Activated T-helper 1 cell treated with anti-CD3 and anti-CD28 coated beads, Interleukin-12 subunit alpha, Interleukin-12 subunit beta, Interleukin-2, Interleukin-4 antibody, amounts not matched to agents 30 ng/mL and 10 ng/mL and 1 ng/mL, durations not matched to agents 14 hours and 24 hours and 36 hours (primary cell): ENCODE measurements around the gene CDCP2. TPM values are rescaled to one million over a fixed set of nuclear protein-coding genes. Genes with fewer than 3 reads are reported as not detected.
"Not testable (repeated sequence)": the region's sequence is repeated elsewhere in the genome, so short reads cannot be mapped to it uniquely, and the experiment has no call there.

ENCODE experiments used
- DNase-seq: peaks from one replicate; pipeline ENCODE4 v3.0.0; 2021; ENCODE audit warnings: low spot score
- H3K27ac Mint-ChIP-seq: one replicate; pipeline ENCODE4 v1.8.0; 2021; ENCODE audit warnings: mild to moderate bottlenecking, mixed read lengths
- H3K27me3 Mint-ChIP-seq: one replicate; pipeline ENCODE4 v1.8.0; 2022; ENCODE audit warnings: mild to moderate bottlenecking, moderate library complexity, mixed read lengths; ENCODE audit not compliant: insufficient read depth
- H3K36me3 Mint-ChIP-seq: one replicate; pipeline ENCODE4 v1.8.0; 2021; ENCODE audit warnings: low read depth, mixed read lengths
- H3K4me1 Mint-ChIP-seq: one replicate; pipeline ENCODE4 v1.8.0; 2021; ENCODE audit warnings: low read depth, mixed read lengths
- H3K4me3 Mint-ChIP-seq: one replicate; pipeline ENCODE4 v1.8.0; 2021; ENCODE audit warnings: mild to moderate bottlenecking, moderate library complexity, mixed read lengths
- H3K9me3 Mint-ChIP-seq: one replicate; pipeline ENCODE4 v1.8.0; 2021; ENCODE audit warnings: mixed read lengths
- intact Hi-C: fragments of 100-400 bp; cut with micrococcal nuclease; formaldehyde crosslinking; loops from one replicate; pipeline ENCODE4 v1.15.1; 2024
- total RNA-seq: library from RNA; stranded (reverse); gene quantifications from 2 replicates; pipeline ENCODE4 v1.2.3, GENCODE V29; 2022

The CDCP2 gene
- total RNA-seq, 1 donor from 2014 or later: not detected

DNA sequence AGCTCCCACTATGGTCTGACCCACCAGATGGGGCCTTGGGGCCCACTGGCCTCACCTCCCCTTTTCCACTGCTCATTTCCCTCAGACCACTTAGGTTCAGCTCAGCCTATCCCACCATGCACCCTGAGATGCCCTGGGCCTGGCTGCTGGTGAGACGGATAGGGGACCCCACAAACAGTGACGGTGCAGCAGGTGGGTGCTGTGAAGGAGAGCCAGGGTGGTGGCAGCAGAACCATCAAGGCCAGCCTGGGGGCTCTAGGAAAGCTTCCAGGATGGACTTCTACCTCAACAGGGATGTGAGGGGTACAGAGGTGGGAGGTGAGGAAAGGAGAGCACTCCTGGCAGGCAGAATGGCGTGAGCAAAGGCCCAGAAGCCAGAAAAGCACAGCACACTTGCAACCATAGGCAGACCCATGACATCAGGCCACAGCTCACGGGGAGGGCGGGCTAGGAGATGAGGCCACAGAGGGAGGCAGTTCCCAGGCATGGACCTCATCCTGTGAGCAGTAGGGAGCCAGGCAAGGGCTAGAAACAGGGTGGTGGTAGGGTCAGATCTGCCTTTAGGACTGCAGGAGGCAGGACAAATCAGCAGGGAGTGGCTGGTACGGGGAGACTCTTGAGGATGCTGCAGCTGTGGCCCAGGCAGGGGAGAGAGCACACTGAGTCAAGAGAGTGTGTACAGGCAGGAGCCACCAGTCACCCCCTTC lies 24.0 kb upstream of the CDCP2 start:
- no peak for DNase-seq
- Mint-ChIP-seq H3K4me3 (no peak overlapping the region), H3K36me3 (peaks cover 2% of the 10 kb centered on the region), H3K4me1 (peaks cover under 1% of the 10 kb centered on the region), H3K27me3 (no peaks in the 10 kb centered on the region), H3K27ac (no peak overlapping the region), H3K9me3 (no peaks in the 10 kb centered on the region)
- intact Hi-C loops: no loop called here

DNA sequence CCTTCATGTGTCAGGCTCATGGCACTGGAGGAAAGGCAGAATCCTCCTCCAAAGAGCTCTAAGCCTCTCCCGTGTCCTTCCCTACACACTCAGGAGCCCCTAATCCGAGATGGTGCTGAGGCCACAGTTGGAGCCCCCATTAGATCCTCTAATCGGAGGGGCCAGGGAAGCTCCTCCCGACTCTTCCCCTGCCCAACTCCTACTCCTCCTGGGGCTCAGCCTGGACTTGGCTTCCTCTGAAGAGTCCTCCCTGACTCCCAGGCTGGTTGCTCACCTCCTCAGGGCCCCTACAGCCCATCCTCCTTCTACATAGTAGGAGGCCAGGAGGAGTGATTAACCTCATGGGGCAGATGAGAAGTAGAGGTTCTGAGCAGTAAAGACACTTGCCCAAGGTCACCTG lies 21.3 kb upstream of the CDCP2 start:
- Mint-ChIP-seq H3K4me3 (no peak overlapping the region), H3K27me3 (no peaks in the 10 kb centered on the region), H3K36me3 (peaks cover 2% of the 10 kb centered on the region), H3K27ac (no peak overlapping the region), H3K4me1 (peaks cover 13% of the 10 kb centered on the region), H3K9me3 (no peaks in the 10 kb centered on the region)
- no peak for DNase-seq
- intact Hi-C loops: no loop called here

DNA sequence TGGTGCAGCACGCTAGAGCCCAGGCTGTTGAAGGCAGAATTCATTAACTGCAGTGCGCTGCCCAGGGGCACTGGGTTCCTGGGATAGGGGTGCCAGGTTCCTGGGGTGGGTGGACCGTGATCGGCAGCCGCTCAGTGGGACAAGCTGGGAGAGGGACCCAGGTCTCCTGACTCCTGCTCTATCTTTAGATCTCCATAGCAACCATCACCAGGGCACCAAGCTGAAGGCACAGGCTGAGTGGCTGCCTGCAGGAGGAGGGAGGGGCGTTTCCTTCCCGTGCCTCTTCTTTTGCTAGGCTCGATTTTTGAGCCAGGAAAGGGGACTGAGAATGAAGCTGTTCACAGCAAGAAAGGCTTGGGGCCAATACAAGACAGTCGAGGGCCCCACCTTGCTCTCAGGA lies 20.9 kb upstream of the CDCP2 start:
- H3K4me1 Mint-ChIP-seq: peaks cover 13% of the 10 kb centered on the region
- H3K4me3 Mint-ChIP-seq: no peak overlapping the region
- H3K27ac Mint-ChIP-seq: no peak overlapping the region
- no peaks in the 10 kb centered on the region for H3K9me3 Mint-ChIP-seq
- no peak for DNase-seq
- peaks cover 2% of the 10 kb centered on the region for H3K36me3 Mint-ChIP-seq
- intact Hi-C loops: no loop called here
- H3K27me3 Mint-ChIP-seq: peaks cover 1% of the 10 kb centered on the region

DNA sequence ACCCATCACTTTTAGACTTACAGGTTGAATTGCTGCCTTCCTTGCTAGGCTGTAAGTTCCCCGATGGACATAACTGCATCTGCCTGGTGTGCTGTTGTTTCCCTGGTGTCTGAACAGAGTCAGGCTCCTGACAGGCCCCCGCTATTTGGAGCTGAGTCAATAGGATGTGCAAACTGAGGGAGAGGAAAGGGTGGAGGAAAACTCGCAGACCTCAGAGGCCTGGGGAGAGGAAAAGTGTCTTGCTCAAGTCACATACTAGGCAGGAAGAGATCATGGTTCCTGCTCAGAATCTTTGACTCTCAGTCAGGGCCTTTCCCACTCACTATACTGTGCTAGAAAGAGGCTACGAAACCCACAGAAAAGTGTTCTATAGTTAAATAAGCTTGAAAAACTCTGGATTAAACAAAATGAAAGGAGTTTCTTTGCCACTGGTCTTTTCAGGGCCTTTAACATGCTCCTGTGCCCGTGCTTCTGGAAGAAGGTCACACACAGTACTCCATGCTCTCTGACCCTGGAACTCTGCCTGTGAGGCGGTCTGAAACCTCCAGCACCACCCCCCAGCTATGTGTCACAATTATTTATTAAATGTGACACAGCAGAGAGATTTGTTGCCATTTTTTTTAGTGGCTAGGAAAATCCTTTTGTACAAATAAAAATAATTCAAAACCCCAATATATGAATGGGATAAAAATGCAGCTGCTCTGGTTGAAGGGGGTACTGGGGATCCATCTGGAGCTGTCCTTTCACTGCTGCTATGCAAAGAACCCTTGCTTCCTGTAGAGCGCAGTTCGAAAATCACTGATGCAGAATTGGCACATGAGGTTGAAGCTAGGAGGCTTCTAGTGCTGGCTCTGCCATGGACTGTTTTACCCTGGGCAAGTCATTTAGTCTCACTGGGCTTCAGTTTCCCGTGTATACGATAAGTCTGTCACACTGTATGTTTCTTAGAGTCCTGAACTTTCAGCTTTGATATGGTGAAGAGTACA lies 20.1 kb upstream of the CDCP2 start:
- Mint-ChIP-seq H3K27me3 (peaks cover 1% of the 10 kb centered on the region), H3K4me3 (no peak overlapping the region), H3K4me1 (peaks cover 13% of the 10 kb centered on the region), H3K9me3 (no peaks in the 10 kb centered on the region), H3K36me3 (peaks cover 2% of the 10 kb centered on the region), H3K27ac (no peak overlapping the region)
- no peak for DNase-seq
- intact Hi-C loops: no loop called here

DNA sequence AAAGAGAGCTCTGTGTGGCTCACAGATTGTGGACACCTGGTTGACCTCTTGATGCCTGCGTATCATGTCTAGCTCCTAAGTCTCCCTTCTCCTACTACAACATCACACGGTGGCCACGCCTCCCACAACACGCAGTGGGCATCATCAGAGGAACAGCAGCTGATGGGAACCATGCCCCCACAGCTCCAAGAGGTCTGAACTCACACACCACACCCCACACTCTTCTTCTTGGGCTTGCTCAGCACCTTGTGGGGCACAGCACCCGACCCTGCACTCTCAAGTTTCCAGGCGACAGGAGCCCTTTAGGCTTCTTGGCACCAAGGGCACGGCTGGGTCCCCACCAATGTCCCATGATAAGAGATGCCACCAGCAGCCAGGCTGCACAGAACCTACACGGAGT lies 18.8 kb upstream of the CDCP2 start:
- no peak overlapping the region for H3K27ac Mint-ChIP-seq
- no peak overlapping the region for H3K4me3 Mint-ChIP-seq
- peaks cover 2% of the 10 kb centered on the region for H3K36me3 Mint-ChIP-seq
- peaks cover 1% of the 10 kb centered on the region for H3K27me3 Mint-ChIP-seq
- no peak for DNase-seq
- intact Hi-C loops: no loop called here
- peaks cover 13% of the 10 kb centered on the region for H3K4me1 Mint-ChIP-seq
- H3K9me3 Mint-ChIP-seq: no peaks in the 10 kb centered on the region

DNA sequence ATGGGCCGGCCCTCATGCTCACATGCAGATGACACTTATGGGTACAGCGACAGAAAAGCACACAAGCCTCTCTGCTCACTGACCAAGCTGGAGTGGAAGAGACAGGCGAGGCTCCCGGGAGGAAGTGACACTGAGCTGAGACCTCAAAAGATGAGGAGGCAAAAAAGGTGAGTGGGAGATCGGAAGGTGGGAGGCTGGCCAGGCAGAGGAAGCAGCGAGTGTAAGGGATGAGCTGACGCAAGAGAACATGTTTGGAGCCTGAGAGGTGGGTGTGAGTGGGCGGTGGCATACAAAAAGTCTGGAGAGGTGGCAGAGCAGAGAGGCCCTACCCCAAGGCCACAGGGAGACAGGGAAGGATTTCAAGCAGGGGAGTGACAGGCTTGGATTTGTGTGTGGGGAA lies 18.2 kb upstream of the CDCP2 start:
- DNase-seq: no peak
- H3K4me3 Mint-ChIP-seq: no peak overlapping the region
- no peaks in the 10 kb centered on the region for H3K9me3 Mint-ChIP-seq
- H3K36me3 Mint-ChIP-seq: peaks cover 2% of the 10 kb centered on the region
- peaks cover 13% of the 10 kb centered on the region for H3K4me1 Mint-ChIP-seq
- H3K27ac Mint-ChIP-seq: no peak overlapping the region
- peaks cover 1% of the 10 kb centered on the region for H3K27me3 Mint-ChIP-seq
- intact Hi-C loops: no loop called here

DNA sequence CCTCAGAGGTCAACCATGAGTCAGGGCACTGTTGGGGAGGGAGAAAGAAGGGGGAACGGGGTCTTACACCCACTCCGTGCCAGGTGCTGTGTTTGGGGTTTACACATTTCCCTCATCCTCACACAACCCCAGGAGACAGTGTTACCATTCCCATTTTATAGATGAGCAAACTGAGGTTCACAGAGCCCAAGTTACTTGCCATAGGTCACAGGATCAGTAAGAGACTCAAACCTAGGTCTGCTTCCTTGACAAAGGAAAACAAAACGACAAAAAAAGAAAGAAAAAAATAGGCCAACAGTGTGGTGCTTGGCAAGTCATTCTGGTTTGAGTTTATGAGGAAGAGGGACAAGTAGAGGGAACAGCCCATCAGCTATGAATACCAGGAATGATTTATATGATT lies 16.3 kb upstream of the CDCP2 start:
- DNase-seq: no peak
- intact Hi-C loops: no loop called here
- Mint-ChIP-seq H3K9me3 (no peaks in the 10 kb centered on the region), H3K36me3 (no peaks in the 10 kb centered on the region), H3K4me1 (peaks cover 13% of the 10 kb centered on the region), H3K27ac (no peak overlapping the region), H3K4me3 (no peak overlapping the region), H3K27me3 (peaks cover 1% of the 10 kb centered on the region)

DNA sequence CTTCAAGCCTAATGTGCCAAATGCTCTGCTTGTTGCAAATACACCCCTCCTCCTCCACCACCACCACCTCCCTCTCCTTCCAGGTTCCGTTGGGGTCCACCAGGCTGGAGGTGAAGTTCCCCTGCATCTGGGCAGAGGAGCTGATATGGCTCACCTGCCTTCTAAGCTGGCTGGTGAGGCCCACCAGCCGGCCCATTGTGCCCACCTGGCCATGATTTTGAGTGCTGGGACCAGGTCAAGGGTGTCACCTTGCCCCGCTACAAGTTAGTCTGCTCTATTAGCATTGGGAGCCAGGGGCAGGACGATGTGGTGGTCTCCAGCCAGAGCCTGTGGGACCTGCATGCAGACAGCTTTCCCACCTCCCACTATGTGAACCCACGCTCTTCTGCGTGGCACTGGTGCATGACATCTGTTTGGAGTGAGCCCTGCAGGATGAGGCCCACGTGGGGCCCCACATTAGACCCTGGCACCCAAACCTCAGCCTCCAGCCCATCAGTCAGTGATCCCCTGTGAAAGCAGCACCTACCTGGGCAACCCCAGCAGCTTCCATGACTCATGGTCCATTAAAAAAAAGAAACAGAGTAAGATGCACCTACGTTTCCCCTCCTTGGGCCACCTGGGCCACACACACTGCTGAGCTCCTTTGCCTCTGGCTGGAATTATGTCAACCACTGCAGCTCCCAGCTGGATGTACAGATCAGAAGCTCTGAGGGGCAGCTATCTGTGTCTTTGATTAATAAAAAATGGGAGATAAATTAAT lies 15.6 kb upstream of the CDCP2 start:
- H3K36me3 Mint-ChIP-seq: no peaks in the 10 kb centered on the region
- no peak for DNase-seq
- no peak overlapping the region for H3K27ac Mint-ChIP-seq
- H3K9me3 Mint-ChIP-seq: no peaks in the 10 kb centered on the region
- peaks cover 13% of the 10 kb centered on the region for H3K4me1 Mint-ChIP-seq
- H3K27me3 Mint-ChIP-seq: peaks cover 1% of the 10 kb centered on the region
- intact Hi-C loops: no loop called here
- H3K4me3 Mint-ChIP-seq: no peak overlapping the region

DNA sequence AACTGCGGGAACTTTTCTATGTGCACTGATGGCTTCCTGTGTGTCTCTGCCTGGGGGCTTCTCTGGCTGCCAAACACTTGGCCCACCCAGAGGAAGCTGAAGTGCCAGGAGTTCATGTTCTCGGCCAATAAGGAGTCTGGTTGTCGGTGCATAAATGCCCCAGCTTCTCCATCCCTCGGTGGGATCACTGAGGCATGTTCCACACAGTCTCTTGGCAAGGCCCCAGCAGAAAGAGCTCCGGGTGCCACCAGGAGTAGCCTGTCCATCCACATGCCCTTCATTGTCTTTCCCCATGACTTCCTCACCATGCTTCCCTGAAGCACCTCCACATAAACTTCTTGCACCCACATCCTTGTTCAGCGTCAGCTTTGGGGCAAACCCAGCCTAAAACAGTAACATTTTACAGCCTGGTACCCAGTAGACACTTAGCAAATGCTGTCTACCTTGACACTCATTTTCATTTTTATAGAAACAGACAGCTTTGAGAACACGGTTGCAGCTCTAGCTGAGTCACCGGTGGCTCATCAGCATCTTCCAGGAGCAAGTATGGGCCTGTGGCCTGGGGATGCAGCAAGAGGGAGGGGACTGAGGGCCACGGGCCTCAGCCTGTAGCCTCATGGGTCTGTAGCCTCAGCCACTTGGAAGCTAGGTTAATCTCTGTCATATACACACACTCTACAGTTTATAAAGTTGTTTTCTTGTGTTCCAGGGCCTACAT lies 14.8 kb upstream of the CDCP2 start:
- intact Hi-C loops: no loop called here
- no peak for DNase-seq
- H3K36me3 Mint-ChIP-seq: no peaks in the 10 kb centered on the region
- H3K4me3 Mint-ChIP-seq: no peak overlapping the region
- H3K4me1 Mint-ChIP-seq: peaks cover 13% of the 10 kb centered on the region
- H3K9me3 Mint-ChIP-seq: no peaks in the 10 kb centered on the region
- no peak overlapping the region for H3K27ac Mint-ChIP-seq
- peaks cover 1% of the 10 kb centered on the region for H3K27me3 Mint-ChIP-seq

DNA sequence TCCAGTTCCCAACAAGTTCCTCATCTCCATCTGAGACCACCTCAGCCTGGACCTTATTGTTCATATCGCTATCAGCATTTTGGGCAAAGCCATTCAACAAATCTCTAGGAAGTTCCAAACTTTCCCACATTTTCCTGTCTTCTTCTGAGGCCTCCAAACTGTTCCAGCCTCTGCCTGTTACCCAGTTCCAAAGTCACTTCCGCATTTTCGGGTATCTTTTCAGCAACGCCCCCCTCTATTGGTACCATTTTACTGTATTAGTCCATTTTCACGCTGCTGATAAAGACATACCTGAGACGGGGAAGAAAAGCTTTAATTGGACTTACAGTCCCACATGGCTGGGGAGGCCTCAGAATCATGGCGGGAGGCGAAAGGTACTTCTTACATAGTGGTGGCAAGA lies 13.6 kb upstream of the CDCP2 start:
- intact Hi-C loops, H3K4me3 Mint-ChIP-seq, DNase-seq, H3K27me3 Mint-ChIP-seq, H3K9me3 Mint-ChIP-seq, H3K4me1 Mint-ChIP-seq, H3K36me3 Mint-ChIP-seq, H3K27ac Mint-ChIP-seq: not testable (repeated sequence)

DNA sequence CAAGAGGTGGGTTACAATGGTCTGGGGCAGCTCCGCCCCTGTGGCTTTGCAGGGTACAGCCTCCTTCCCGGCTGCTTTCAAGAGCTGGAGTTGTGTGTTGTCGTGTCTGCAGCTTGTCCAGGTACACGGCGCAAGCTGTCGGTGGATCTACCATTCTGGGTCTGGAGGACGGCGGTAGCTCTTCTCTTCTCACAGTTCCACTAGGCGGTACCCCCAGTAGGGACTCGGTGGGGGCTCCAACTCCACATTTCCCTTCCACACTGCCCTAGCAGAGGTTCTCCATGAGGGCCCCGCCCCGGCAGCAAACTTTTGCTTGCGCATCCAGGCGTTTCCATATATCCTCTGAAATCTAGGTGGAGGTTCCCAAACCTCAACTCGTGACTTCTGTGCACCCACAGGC lies 12.3 kb upstream of the CDCP2 start:
- Mint-ChIP-seq H3K9me3 (no peaks in the 10 kb centered on the region), H3K27ac (no peak overlapping the region), H3K36me3 (no peaks in the 10 kb centered on the region), H3K4me3 (no peak overlapping the region), H3K4me1 (no peaks in the 10 kb centered on the region), H3K27me3 (peaks cover 1% of the 10 kb centered on the region)
- intact Hi-C loops: no loop called here
- DNase-seq: no peak

DNA sequence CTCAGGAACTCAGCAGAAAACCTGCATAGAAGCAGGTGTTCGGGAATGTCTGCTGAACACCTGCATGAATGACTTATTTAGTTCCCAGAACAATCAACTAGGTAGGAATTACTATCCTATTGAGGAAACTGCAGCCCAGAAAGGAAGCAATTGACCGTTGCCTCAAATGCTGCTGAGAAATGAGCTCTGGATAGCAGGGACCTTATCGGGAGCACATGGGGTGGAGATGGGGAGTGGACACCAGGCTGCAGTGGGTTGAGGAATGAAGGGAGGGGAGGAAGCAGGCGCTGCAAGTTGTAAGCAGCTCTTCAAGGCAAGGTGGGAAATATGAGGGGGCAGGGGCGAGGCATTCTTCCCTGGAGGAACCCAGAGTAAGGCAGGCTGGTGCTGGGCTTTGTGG lies 10.8 kb upstream of the CDCP2 start:
- H3K27ac Mint-ChIP-seq: no peak overlapping the region
- no peaks in the 10 kb centered on the region for H3K36me3 Mint-ChIP-seq
- H3K4me1 Mint-ChIP-seq: no peaks in the 10 kb centered on the region
- DNase-seq: no peak
- no peaks in the 10 kb centered on the region for H3K27me3 Mint-ChIP-seq
- H3K4me3 Mint-ChIP-seq: no peak overlapping the region
- H3K9me3 Mint-ChIP-seq: no peaks in the 10 kb centered on the region
- intact Hi-C loops: no loop called here
